Hypothalamus (tissue), 51 donors: Measurements from ENCODE around the gene SEMA3B.
A peak's percentile ranks its signal among the peaks of the same experiment; 100 is the strongest.
"Not testable (repeated sequence)": the region's sequence is repeated elsewhere in the genome, so short reads cannot be mapped to it uniquely, and the experiment has no call there.

Experiments
- DNase-seq, 51 donors: peaks; one replicate each; lab custom pipeline; 2025; lab: John Stamatoyannopoulos, UW

SEMA3B gene

GRCh38 chr3:50302095-50303012 is 33.4 kb downstream of the SEMA3B start:
- DNase-seq, result no peak

DNA sequence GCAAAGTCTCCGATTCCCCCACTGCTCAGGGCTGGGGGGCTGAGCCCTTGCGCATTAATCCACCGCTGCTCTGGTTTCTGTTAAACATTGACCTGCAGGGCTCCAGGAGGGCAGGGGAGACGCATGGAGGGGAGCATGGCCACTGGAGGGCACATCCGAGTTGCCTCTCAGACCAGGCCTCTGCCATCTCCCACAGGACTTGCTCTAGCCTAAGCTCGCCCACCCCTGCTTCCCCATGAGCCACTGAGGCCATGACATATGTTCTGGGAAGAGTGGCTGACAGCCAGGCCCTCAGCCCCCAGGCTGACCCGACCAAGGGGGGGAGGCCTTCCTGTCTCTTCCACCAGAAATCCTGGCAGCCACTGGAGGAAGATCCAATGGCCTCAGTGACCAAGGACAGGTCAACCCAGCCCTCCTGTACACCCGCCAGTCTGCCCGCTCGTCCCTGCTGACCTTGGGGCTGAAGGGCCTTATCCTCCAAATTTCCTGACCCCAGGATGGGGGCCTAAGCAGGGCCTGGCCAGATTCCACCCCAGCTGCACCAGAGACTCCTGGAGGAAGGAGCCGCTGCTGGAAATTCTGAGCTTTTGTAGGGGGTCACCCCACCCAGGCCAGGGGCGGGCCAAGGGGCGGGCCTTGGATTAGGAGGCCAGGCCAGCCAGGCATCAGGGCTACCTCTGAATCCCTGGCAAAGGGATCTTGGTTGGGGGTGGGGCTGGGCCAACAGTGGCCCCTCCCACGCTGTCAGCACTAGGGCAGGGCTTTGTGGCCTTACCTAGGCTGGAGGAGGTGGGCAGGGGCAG is 34.3 kb downstream of the SEMA3B start, which contains the start of gene HYAL1:
HYAL1 (minus strand) TSS at position 562 of the 803 bp plus-strand sequence. CDS start 618 bp downstream, outside the sequence.
- DNase-seq, result peak in 1 of 51 donors; percentile 29

DNA sequence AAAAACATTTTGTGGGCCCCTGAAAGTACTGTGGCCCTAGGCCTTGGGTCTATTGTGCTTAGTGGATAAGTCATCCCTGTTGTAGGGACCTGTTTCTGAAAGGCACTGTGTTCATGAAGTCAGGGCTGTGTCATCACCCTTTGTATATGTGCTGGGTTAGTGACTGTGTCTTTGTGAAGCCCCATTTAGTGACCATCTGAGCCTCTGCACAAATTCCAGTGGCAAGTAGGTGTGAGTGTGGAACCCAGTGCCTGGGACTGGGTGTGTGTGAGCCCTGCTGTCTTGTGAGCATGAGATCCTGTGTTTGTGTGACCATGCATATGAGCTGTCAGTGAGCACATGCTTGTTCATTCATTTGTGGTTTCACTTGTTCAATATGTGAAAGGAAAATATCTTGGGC is 35.7 kb downstream of the SEMA3B start:
- DNase-seq, result no peak

- DNase-seq, result not testable (repeated sequence)
Observed at GRCh38 chr3:50312041-50312440, 43.1 kb downstream of the SEMA3B start.

DNA sequence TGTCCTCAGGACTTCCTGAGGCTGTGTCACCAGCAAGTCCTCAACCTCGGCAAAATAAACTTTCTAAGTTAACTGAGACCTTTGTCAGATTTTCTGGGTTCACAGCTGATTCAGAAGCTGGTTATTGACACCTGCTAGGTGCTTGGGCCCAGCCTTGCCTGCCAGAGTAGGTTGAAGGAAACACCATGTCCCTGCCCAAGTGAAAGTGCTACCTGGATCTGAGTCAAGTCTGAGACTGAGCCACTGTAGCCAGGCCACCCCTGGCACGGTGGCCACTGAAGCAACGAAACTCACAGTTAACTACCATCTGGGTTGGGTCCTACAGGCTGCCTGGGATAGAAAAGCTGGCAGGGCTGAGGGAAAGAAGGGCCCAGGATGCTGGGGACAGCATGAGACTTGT is 45.4 kb downstream of the SEMA3B start:
- no peak for DNase-seq

- DNase-seq, result no peak
Observed at GRCh38 chr3:50314816-50315215, 45.9 kb downstream of the SEMA3B start.

- DNase-seq, result peak in 2 of 51 donors; percentile 12 to 22
Observed at GRCh38 chr3:50316657-50317242, 47.8 kb downstream of the SEMA3B start.

GRCh38 chr3:50317300-50317699 is 48.4 kb downstream of the SEMA3B start:
- no peak for DNase-seq

DNA sequence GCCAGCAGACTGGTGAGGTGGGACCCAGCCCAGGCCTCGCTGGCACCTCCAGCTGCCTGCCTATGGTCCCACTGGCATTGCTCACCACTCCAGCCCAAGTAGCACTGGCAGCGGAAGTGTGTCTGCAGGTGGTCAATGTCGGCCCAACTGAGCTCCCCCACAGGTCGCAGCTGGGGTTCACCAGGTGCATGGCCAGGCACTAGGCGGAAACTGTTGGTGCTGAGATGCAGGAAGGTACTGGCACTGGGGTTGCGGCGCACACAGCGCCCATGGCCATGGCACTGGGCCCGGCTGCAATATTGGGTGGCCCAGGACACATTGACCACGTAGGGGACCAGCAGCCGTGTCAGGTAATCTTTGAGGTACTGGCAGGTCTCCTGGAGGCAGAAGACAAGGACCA is 49.2 kb downstream of the SEMA3B start:
- DNase-seq, result no peak

- no peak for DNase-seq
Observed at GRCh38 chr3:50318615-50319014, 49.7 kb downstream of the SEMA3B start.

- no peak for DNase-seq
Observed at GRCh38 chr3:50319181-50319893, 50.4 kb downstream of the SEMA3B start.

DNA sequence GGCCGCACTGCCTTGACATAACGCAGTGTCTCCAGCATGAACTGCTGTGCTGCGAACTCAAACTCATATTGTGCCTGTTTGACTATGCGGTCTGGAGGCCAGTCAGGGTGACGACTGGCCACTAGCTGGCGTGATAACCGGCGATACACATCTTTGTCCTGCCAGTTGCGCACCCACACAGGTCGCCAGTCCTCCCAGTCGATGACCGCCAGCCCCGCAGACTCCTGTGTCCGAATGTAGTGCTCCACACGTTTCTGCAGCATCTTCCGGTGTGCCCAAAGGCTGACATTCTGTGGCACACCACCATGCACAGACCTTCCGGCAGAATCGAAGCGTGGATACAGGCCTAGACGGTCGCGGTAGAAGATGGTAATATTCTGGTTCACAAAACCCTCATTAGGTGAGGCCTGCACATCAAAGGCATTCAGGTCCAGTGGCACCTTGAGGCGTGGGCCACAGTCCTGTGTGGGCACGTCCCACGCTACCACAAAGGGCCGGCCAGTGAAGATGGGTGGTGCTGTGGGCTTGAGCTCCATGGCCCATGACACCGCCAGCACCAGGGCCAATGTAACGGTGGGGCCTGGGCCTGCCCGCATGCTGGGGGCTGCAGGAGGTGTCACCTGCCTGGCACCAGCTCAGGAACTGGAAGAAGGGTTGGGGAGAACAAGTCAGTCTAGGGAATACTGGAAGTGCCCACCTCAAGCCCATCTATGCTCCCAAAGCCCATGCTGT is 51.1 kb downstream of the SEMA3B start:
- no peak for DNase-seq

DNA sequence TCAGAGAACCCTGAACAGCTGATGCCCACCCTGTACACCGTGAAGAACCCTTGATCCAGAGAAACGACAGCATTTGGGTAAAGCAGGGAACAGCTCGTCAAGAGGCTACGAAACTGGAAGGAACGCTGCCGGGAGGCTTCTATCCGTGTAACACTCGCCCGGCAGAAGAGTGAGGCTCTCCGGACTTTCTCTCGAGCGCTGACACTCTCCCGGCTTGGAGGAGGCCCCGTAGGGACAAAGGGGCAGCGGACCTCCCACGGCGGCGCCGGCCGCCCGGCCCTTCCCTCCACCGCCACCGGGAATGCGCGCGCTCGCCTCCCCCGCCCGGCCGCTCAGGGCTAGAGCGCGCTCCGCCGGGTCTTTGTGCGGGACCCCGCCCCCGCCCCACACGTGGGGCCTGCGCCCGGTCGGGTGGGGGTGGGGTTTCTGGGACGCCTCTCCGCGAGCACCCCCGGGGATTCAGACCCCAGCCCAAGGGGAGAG is 51.9 kb downstream of the SEMA3B start:
- DNase-seq, result peak in 49 of 51 donors; percentile 59 to 95 (median 87)

GRCh38 chr3:50321336-50322114 is 52.6 kb downstream of the SEMA3B start:
- DNase-seq, result peak; percentile 71 to 98 (median 89)

DNA sequence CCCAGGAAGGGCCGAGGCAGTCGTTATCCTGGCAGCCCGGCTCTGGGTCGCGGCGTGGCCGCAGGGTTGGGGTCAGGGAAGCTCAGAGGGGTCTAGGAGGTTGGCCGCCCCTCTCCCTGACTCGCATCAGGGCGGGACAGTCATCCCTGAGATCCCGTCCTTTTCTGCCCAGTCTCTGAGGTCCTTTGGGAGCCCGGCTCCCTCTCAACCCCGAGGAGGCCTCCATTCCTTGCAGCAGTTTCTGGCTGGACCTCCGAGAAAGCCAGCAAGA is 53.1 kb downstream of the SEMA3B start:
- no peak for DNase-seq

GRCh38 chr3:50322386-50323091 is 53.6 kb downstream of the SEMA3B start, which contains the start of gene HYAL2:
Gene HYAL2, minus strand, starts transcription at chr3:50322745. Its CDS starts 2,256 bp downstream, at chr3:50320489.
- DNase-seq, result no peak

DNA sequence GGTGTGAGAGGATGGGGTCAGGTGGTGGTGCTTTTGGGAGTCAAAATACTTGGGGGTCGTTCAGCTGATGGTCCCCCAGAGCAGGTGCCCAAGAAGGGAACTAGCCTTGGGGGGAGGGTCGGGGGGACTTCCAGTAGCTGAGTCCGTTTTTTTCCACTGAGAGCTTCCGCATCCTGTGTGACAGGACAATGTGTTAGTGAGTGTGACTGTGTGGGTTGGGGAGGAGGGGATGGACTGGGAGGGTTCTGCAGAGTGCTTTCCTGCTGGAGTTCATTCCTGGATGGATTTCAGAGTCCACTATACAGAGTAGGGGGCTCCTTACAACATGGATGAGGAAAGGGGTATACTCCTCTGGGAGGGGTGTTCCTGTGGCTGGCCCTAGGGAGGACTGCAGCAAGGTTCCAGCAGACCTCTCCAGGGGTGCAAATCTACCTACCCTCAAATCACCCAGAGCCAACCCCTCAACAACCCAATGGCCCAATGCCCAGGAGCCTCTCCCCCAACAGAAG is 54.2 kb downstream of the SEMA3B start:
- peak in 4 of 51 donors; percentile 16 to 33 (median 20) for DNase-seq

- DNase-seq, result peak in 1 of 51 donors; percentile 10
Observed at GRCh38 chr3:50323614-50324199, 54.8 kb downstream of the SEMA3B start.
